HG03342 (cell line): ENCODE results near the gene TIMM10.
A peak's percentile ranks its signal among the peaks of the same experiment; 100 is the strongest.

ENCODE experiments used
- ATAC-seq: cut with Tn5 transposase; IDR thresholded peaks from one replicate; pipeline ENCODE4 v1.9.1; 2021; ENCODE audit warnings: mild to moderate bottlenecking, moderate library complexity; ENCODE audit not compliant: unreplicated experiment

TIMM10 gene

DNA sequence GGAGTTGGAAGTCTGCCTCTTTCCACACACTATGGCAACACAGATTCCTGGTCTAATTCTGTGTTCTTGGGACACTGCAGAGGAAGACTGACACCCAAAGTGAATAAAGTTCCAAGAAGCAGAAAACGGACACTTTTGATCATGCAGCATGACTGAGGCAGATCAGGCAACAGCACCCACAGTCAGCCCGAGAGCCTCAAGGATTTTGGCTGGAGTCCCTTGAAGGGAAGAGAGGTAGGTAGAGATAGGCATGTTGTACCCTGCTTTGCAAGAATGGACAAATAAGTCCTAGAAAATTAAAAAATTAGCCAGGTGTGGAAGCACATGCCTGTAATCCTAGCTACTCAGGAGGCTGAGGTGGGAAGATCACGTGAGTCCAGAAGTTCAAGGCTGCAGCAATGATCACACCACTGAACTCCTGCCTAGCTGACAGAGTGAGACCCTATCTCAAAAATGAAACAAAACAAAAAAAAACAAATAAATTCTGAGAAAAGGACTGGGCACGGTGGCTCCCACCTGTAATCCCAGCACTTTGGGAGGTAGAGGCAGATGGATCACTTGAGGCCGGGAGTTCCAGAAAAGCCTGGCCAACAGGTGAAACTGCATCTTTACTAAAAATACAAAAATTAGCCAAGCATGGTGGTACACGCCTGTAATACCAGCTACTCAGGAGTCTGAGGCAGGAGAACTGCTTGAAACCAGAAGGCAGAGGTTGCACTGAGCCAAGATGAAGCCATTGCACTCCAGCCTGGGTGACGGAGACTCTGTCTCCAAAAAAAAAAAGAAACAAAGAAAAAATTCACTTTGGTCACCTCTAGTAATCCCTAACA is 22.0 kb downstream of the TIMM10 start:
- no peak for ATAC-seq

DNA sequence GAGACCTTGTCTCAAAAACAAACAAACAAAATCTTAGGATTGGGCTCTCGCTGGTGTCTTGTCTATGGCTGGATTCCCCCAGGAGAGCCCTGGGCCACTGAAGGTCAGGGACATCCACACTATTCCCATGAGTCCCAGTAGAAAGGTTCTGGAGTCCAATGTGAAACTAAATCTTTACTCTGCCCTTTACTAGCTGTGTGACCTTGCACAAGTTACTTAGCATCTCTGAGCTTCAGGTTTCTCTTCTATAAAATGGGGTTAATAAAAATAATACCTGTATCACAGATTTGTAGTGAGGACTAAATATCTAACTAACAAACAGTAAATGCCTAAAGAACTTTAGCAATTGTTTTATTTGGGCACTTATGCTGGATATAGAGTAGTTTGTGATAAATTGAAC is 24.0 kb downstream of the TIMM10 start:
- ATAC-seq = no peak

DNA sequence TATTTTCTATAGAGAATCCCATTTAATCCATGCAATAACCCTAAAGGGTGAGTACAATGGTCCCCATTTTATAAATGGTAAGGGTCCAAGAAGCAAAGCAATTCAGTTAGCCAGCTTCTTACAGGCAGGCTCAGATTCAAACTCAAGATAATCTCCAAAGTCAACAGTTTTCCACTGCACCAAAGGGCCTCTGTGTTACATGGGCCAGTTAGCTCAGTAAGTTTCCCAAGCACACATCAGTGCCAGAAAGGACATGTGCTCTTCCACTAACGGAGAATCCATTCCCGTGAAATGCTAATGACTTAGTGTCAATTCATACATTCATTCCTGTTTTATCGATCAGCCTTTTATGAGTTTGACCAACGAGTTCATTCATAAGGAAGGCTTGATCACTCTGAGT is 26.0 kb downstream of the TIMM10 start:
- ATAC-seq = no peak

DNA sequence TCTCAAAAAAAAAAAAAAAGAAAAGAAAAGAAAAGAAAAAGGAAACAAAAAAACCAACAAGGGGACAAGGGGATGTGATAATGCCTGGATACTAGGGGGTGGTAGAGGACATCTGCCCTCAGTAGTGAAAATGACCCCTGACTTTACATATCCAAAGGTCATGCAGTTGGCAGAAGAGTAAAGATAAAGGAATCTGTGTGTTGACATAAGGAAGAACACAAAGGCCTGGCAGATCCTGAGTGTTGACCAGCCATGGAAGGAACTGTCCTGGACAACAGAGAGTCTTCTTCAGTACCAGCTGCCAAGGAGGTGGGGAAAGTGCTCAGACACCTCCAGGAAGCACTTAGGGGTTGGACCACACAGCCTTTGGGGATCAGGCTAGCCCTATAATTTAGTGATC is 27.7 kb downstream of the TIMM10 start:
- ATAC-seq = no peak

DNA sequence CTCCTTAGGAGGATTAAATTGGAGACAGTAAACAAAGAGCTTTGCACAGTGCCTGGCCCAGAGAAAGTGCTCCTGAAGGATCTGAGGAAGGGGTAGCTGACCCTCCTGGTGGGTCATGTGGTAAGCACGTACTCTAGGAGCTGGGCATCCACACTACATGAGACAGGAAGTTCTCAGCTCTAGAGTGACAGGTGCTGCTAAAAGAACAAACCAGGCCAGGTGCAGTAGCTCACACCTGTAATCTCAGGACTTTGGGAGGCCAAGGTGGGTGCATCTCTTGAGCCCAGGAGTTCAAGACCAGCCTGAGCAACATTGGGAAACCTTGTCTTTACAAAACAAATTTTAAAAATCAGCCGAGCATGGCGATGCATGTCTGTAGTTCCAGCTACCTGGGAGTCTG is 28.2 kb downstream of the TIMM10 start:
- no peak for ATAC-seq

DNA sequence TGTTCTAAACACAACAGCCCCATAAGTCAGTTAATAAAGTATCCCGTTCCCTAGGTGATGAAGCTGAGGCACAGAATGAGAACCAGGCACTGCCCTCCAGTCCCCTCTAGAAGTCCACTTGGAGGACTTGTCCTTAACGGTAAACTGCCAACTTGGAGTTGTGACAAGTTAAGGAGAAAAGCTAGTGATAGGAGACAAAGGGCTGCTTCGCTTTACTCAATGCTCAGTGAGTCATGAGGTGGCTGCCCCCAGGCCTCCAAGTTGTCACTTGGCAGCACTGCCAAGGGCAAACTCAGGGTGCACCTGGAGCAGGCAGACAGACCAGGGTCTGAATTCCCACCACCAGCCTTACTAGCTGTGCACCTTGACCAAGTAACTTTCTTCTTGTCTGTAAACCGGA is 28.6 kb downstream of the TIMM10 start:
- no peak for ATAC-seq

DNA sequence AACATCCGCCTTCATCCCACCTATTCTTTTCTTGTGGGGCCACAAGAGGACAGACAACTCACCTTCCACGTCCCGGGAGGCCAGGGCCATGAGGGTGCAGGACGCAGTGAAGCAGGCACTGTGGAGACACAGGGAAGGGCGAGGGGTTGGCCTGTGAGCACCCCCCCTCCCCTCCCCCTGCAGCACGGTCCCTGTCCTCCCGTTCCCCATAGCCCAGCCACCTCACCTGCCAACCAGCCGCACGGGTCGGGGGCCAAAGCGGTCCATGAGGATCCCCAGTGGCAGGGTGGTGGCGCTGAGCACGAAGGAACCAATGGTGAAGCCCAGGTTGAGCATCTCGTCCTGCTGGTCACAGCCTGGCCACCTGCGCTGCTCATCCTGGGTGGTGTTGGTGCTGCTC is 29.6 kb downstream of the TIMM10 start:
- ATAC-seq = no peak

DNA sequence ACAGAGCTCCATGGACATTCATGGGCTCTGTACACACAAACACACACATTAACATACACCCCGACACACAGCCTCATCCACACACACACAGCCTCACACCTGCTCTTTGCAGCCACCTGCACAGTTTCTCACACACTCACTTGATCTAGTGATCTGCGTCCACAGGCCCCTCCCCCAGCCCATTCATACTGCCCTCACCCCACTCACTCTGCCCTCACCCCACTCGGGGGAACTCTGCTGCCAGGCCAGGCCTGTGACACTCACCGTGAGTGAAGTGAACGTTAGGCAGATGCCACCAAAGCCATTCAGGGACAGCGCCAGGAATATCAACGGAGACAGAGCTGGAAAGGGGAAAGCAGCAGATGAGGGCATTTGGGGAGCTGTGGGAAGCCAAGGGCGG is 30.0 kb downstream of the TIMM10 start:
- ATAC-seq = no peak

DNA sequence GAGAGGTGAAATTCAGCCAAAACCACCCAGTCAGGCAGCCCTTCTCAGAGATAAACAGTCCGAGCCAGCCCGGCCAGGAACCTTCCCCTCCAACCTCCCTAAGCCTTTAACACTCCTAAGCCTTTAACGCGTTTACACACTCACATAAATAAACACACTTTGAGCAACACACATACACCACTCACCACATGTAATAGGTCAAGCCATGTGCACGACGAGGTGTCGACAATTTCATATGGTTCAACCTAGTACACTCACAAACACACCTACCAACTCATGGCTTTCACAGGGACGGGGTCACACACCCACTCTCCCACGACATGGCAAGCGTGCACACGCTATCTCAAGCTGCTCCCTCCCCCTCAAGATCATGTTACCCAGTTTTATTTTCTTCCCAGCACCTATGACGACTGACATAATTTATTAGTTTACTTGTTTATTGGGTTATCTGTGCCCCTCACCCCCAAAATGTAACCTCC is 30.5 kb downstream of the TIMM10 start:
- ATAC-seq = no peak

DNA sequence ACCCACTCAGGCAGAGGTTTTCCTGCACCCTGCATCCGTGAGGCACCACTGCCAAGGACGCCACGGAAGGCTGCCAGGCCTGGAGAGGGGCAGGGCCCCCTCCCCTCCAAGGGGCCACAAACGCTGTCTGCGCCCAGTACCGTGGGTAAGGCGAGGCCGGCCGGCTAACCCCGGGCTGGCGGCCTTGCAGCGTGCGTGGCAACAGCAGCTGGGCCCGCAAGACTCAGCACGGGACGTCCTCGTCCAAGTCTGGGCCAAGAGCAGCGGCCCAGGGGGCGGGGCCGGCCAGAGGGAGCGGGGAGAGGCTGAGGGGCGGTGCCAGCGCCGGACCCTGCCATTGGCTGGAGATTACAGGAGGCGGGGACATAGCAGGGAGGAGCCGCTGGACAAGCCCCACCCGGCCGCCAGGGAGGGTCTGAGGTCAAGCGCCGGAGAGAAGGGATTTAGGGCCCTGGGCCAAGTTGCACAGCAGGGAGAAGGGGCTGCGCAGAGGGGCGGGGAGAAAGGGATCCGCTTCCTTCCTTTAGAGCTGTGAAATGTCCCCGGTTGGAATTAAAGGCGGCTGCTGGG is 31.1 kb downstream of the TIMM10 start:
- peak; percentile 99 for ATAC-seq

DNA sequence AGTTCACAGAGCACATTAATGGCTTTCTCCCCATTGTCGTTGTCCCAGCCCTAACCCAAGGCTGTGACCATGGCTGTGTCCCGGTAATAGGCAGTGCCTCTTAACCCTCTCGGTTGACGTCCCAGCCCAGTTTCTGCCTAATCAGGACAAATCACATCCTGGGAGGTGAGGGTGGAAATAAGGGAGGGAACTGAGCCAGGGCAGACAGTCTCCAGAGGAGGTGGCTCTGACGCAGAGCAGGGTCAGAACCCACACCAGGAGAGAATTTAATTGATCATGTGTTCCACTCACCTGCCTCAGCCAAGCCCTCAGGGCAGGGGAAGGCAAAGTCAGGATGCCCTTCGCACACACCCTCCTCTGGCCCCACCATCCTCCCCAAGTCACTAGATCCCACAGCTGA is 32.0 kb downstream of the TIMM10 start:
- ATAC-seq = no peak

DNA sequence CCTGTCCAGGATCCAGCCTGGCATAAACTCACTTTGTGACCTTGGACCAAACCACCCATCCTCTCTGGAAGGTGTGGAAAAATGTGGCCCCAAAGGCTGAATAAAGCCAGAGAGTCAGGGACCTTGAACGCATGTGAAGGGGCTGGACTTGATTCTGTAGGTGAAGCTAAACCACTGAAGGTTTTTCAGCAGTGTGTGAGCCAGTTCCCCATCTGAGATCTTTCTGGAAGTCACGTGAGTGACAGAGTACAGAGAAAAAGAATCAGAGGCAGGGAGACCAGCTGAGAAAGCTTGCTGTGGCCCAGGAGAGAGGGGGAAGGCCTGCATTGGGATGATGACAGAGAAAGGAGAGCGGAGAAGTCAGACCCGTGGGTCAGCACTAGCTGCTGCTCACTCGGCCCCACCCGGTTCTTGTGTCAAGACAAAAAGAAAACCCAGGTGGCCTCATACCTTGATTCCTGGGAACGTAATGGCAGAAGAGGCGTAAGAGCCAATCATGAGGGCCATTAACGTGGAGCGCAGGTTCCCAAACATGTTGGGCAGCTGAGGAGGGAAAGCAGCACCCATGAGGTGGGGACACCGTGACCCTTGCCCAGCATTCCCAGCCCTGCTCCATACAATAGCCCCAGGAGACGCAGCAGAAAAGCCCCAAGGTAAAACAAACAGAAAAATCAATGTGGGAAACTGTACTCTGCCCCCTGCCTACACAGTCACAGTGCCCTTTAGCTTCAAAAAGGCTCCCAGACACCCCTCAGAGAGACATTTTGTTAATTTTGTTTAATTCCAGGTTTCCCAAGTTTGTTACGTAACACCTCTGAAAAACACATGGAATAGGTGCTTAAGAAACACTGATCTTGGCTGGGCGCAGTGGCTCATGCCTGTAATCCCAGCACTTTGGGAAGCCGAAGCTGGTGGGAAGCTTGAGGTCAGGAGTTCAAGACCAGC is 33.0 kb downstream of the TIMM10 start:
- no peak for ATAC-seq

DNA sequence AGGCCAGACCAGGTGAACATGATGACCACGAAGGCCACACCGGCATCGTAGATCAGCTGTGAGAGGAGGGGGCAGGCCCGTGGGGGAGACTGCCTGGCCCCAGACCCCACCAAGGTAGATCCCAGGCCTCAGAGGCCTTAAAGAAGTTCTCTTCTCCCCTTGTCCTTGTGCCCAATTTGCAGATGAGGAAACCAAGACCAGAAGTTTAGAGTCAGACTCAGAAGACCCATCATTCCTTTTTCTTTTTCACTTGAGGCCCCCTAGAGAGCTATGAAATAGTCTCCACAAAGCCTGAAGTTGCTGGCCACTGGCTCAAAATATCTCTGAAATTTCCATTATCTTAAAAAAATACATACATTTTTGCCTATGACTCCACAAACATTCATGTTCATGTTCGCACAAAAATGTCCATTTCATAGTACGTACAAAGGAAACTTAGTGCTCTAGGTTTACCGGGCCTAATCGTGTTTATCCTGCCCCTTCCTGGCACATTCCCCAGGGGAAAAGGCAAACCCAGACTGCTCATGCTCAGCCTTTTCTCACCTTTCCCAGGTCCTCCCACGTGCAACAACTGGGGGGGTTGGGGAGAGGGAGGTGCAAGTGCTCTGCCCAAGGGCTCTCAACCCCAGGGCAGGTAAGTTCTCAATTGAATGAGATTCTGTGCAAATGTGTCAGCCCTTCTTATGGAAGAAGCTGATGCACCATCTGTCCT is 34.3 kb downstream of the TIMM10 start:
- ATAC-seq = no peak

DNA sequence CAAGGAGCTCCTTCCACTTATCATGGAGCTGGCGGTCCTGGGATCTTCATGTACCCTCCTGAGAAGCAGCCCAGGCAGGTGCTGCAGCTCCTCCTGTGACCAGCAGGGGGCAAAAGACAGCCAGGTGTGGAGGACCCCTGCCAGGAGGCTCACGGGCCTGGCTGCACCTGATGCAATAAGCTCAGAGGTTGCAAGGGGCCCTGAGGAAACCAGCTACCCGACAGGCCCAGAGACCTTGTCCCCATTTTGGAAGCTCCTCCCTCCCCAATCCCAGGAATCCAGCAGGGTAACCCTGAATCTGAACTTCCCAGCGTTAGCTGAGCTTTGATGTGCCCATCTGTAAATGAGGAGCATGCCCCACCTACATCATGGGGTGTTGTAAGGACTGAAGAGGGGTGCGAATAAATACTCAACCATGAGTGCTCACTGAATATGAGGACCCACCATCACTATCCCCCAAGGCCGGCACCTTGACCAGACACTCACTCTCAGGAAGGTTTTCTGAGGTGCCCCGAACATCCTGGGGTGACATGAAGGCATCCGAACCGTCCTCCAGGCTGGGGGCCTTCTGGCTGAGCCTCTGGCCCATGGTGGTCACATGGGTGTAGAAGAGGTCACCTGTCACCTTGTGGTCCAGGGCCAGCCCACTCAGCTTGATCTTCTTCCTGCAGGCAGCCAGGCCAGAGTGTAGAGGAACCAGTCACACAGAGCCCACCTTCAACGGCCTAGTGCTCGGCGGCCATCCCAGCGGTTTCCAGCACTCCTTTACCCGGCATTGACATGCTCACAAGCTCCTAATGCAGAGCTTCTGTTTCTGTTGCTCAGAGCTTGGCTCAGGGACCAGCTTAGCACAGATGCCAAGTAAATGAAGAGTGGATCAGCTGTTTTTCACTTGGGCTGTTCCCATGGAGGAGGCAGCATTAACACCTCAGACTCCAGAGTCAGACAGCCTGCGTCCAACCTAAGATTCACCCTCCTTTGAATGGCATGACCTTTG is 36.7 kb downstream of the TIMM10 start:
- no peak for ATAC-seq

DNA sequence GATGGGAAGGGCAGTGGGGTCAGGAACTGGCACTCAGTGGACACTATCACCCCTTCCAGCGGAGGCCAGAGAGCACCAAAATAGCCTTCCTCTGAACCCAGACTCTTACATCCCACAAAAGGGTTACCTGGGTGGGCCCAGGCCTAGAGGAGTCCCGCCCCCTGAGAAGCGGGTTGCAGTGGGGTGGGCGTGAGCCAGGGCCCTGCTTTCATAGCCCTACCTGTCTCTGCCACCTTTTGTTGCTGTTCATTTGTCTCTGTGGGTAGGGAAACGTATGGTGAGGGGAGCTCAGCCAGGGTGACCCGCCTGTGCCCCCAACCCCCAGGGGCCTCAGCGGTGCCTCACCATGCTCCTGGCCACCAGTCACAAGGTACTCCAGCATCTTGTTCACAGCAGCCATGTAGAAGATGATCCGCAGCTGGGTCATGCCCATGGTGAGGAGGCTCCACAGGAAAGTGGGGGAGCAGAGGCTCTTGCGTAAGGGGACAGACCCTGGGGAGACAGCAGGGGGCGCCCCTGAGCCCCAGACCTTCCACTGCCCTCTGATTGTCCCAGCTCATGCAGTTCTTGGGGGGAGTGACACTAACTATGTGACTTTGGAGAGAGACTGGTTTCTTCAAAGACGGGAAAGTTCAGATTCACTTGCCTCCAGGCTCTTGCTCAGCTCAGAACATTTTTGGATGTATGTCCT is 39.0 kb downstream of the TIMM10 start:
- no peak for ATAC-seq

DNA sequence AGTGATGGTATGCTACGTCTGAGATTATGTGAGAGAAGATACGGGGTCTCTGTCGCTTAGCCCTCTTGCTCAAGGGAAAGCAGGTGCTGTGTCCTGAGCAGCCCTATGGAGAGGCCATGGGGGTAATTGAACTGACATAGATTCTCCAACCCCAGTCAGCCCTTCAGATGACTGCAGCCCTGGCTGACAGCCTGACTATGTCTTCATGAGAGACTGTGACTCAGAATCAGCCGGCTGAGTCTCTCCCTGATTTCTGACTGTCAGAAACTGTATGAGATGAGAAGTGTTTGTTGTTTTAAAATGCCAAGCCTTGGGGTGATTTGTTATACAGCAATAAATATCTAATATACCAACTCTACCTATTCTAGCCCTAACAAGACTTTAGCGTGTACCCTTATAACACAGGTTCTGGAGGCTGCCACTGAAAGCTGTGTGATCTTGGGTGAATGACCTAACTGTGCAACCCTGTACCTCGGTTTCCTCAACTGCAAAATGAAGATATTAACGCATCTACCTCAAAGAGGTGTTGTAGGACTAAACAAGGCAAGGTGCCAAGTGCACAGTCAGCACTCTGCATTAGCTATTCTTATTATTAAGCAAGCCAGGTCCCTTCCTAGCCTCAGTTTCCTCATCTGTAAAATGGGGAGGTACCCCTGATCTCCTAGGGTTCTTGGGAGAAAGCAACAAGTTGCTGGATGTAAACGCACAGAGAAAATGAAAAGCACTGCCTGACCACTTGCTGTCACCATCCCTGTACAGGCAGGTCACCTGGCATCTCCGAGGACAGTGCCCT is 39.9 kb downstream of the TIMM10 start:
- no peak for ATAC-seq

DNA sequence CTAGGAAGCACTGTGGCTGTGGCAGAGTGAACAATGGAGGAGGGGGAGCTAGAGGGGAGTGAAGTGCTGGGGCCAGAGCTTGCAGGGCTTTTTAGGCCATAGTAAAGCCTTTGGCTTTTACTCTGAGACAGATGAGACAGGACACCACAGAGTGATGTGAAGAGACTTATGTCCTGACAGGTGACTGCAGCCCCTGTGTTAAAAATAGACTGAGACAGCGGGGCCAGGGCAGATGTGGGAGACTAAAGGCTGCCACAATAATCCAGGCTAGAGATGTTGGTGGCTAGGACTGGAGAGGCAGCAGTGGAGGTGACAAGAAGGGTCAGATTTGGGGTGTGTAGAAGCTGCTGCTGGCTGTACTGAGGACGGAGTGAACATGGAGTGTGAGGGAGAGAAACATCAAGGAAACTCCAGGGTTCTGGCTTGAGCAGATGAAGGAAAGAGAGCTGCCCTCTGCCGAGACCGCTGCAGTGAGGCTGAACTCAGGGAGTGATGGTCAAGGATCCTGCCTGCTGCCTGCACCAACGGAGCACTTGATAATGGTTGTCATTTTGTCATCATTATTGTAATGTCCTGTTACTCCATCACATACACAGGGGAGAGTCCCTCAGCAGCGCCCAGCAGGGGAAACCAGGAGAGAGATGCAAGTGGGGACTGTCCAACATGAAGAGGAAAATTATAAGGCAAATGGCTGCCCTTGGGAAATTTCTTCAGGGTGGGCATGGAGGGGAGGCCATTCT is 42.5 kb downstream of the TIMM10 start:
- ATAC-seq = no peak
